GM23248 (cell line): ENCODE measurements around the gene NXT1. TPM values are rescaled to one million over a fixed set of nuclear protein-coding genes. Genes with fewer than 3 reads are reported as not detected.

Source experiments
- DNase-seq: peaks from one replicate; pipeline ENCODE4 v3.0.0-alpha.2; 2015
- H2AFZ ChIP-seq: fragments of 200-600 bp; sonication (generic); 2 replicates; pipeline ENCODE4 v1.6.1; 2016; ENCODE audit warnings: antibody characterized with exemption
- H3F3A ChIP-seq: fragments of 200-600 bp; sonication (generic); 2 replicates; pipeline ENCODE4 v1.6.1; 2016; ENCODE audit warnings: mild to moderate bottlenecking, antibody characterized with exemption, mixed run types; ENCODE audit not compliant: insufficient read depth
- H3K27ac ChIP-seq: fragments of 200-600 bp; sonication (generic); 2 replicates; pipeline ENCODE4 v1.5.1; 2016; ENCODE audit warnings: mild to moderate bottlenecking
- H3K27me3 ChIP-seq: fragments of 200-600 bp; sonication (generic); replicated peaks from 2 replicates; pipeline ENCODE4 v1.6.1; 2016; ENCODE audit warnings: mild to moderate bottlenecking; ENCODE audit not compliant: insufficient read depth
- H3K36me3 ChIP-seq: fragments of 200-600 bp; sonication (generic); 2 replicates; pipeline ENCODE4 v1.6.1; 2016; ENCODE audit warnings: low read depth, mild to moderate bottlenecking
- H3K4me1 ChIP-seq: fragments of 200-600 bp; sonication (generic); 2 replicates; pipeline ENCODE4 v1.6.1; 2016; ENCODE audit warnings: mild to moderate bottlenecking; ENCODE audit not compliant: insufficient read depth
- H3K4me2 ChIP-seq: fragments of 200-600 bp; sonication (generic); one replicate; pipeline ENCODE4 v1.6.1; 2016; ENCODE audit warnings: mild to moderate bottlenecking; ENCODE audit not compliant: unreplicated experiment
- H3K4me3 ChIP-seq: fragments of 200-600 bp; sonication (generic); 2 replicates; pipeline ENCODE4 v1.5.1; 2016; ENCODE audit warnings: mild to moderate bottlenecking
- H3K79me2 ChIP-seq: fragments of 200-600 bp; sonication (generic); 2 replicates; pipeline ENCODE4 v1.6.1; 2016; ENCODE audit warnings: mild to moderate bottlenecking; ENCODE audit not compliant: insufficient read depth
- H3K9ac ChIP-seq: fragments of 200-600 bp; sonication (generic); 2 replicates; pipeline ENCODE4 v1.6.1; 2016; ENCODE audit warnings: mild to moderate bottlenecking
- H3K9me2 ChIP-seq: fragments of 200-600 bp; sonication (generic); 2 replicates; pipeline ENCODE4 v1.6.1; 2016; ENCODE audit warnings: mixed run types, mild to moderate bottlenecking, moderate library complexity; ENCODE audit not compliant: insufficient read depth
- H3K9me3 ChIP-seq: fragments of 200-600 bp; sonication (generic); one replicate; pipeline ENCODE4 v1.6.1; 2017; ENCODE audit warnings: low read depth
- H4K20me1 ChIP-seq: fragments of 200-600 bp; sonication (generic); 2 replicates; pipeline ENCODE4 v1.6.0; 2016; ENCODE audit not compliant: insufficient read depth
- EZH2 ChIP-seq: fragments of 200-600 bp; sonication (generic); IDR thresholded peaks from 2 replicates; pipeline ENCODE4 v1.6.1; 2018; ENCODE audit warnings: antibody characterized with exemption, mild to moderate bottlenecking; ENCODE audit not compliant: insufficient read depth, poor library complexity, severe bottlenecking
- EZH2phosphoT487 ChIP-seq: fragments of 200-600 bp; sonication (generic); IDR thresholded peaks from 2 replicates; pipeline ENCODE4 v1.6.1; 2018; ENCODE audit warnings: antibody characterized with exemption, moderate library complexity, mild to moderate bottlenecking, low read depth; ENCODE audit not compliant: insufficient read depth
- WGBS, 2 experiments: methylation state at CpG; one replicate each; pipeline ENCODE4 v1.1.6; 2015 to 2017; ENCODE audit warnings: low lambda C conversion rate in 2 of 2, low coverage in 1 of 2; ENCODE audit errors: missing lambda C conversion rate in 2 of 2; 5-methylcytosine and 5-hydroxymethylcytosine counted together
- in situ Hi-C: fragments of 300-500 bp; cut with MboI; formaldehyde crosslinking; loops from 2 replicates; pipeline ENCODE4 v1.15.0; 2020
- polyA plus RNA-seq: library from polyadenylated mRNA; unstranded; fragments of >200 nt; fragmentation: Nextera tagmentation; extraction: Ambion mirVana; gene quantifications from 2 replicates; pipeline ENCODE4 v1.2.1, GENCODE V29; 2016
- total RNA-seq: library from RNA; depleted of rRNA; stranded (reverse); fragments of >200 nt; shearing (Covaris generic); gene quantifications from 2 replicates; pipeline ENCODE4 v1.2.3, GENCODE V29; 2014; rRNA removed

NXT1 gene
- total RNA-seq, result 31.5 and 31.7 TPM in 2 replicates
- 28.5 and 29.8 TPM in 2 replicates for polyA plus RNA-seq

- DNase-seq, result peak; percentile 99
- Histone ChIP-seq H3K27ac (peak within 1 kb of the TSS; percentile 94), H3K4me1 (peaks cover 15% of the 10 kb centered on the region), H3K27me3 (no peaks in the 10 kb centered on the region), H2AFZ (peak within 1 kb of the TSS; percentile 78), H3K9me2 (no peaks in the 10 kb centered on the region), H3K9ac (peak within 1 kb of the TSS; percentile 90), H3K36me3 (no peaks in the 10 kb centered on the region), H3K4me3 (peak within 1 kb of the TSS; percentile 87), H3K9me3 (no peaks in the 10 kb centered on the region), H3K4me2 (peak within 1 kb of the TSS; percentile 89), H3F3A (peaks cover 9% of the 10 kb centered on the region), H3K79me2 (peaks cover 46% of the 10 kb centered on the region), H4K20me1 (no peaks in the 10 kb centered on the region)
- in situ Hi-C loops, result no loop called here
- no peak for TF ChIP-seq EZH2phosphoT487
- no peak for TF ChIP-seq EZH2
- WGBS, 2 experiments, result 1% methylated on average over 62 to 65 of the region's 65 CpGs
Measured at GRCh38 chr20:23350196-23350903, at the start of gene NXT1. Gene NXT1, plus strand, starts transcription at chr20:23350791. Its CDS starts 3,251 bp downstream, at chr20:23354042.

- Histone ChIP-seq H3K36me3 (no peaks in the 10 kb centered on the region), H3K9me2 (no peaks in the 10 kb centered on the region), H3F3A (peaks cover 12% of the 10 kb centered on the region; the same call in 1 of the 2 replicates), H3K27me3 (0 out of 2 replicates have a peak, but pooled peaks cover 5% of the 10 kb centered on the region), H3K4me3 (no peak overlapping the region), H3K79me2 (no peaks in the 10 kb centered on the region), H3K4me1 (peaks cover 12% of the 10 kb centered on the region), H3K9ac (no peak overlapping the region), H4K20me1 (no peaks in the 10 kb centered on the region), H2AFZ (no peak overlapping the region), H3K4me2 (no peak overlapping the region), H3K27ac (no peak overlapping the region), H3K9me3 (no peaks in the 10 kb centered on the region)
- no peak for DNase-seq
- TF ChIP-seq EZH2 (no peak), EZH2phosphoT487 (no peak)
- 90 to 91% methylated on average over 12 of the region's 12 CpGs for WGBS, 2 experiments
- in situ Hi-C loops, result no loop called here
Measured at GRCh38 chr20:23301436-23302050, 49.0 kb upstream of the NXT1 start.

GRCh38 chr20:23302386-23302785 lies 48.2 kb upstream of the NXT1 start:
- Histone ChIP-seq H3K9ac (no peak overlapping the region), H3K9me3 (no peaks in the 10 kb centered on the region), H3K27me3 (0 out of 2 replicates have a peak, but pooled peaks cover 5% of the 10 kb centered on the region), H3K4me2 (no peak overlapping the region), H2AFZ (no peak overlapping the region), H4K20me1 (no peaks in the 10 kb centered on the region), H3K27ac (no peak overlapping the region), H3F3A (peaks cover 12% of the 10 kb centered on the region; the same call in 1 of the 2 replicates), H3K79me2 (no peaks in the 10 kb centered on the region), H3K9me2 (no peaks in the 10 kb centered on the region), H3K4me1 (peaks cover 4% of the 10 kb centered on the region), H3K4me3 (no peak overlapping the region), H3K36me3 (no peaks in the 10 kb centered on the region)
- TF ChIP-seq EZH2, result no peak
- TF ChIP-seq EZH2phosphoT487, result no peak
- in situ Hi-C loops, result no loop called here
- WGBS, 2 experiments, result 83 to 94% methylated on average over 5 to 6 of the region's 6 CpGs
- no peak for DNase-seq

GRCh38 chr20:23302801-23303200 lies 47.8 kb upstream of the NXT1 start:
- no peak overlapping the region for H3K27ac ChIP-seq
- no peak overlapping the region for H3K4me3 ChIP-seq
- no peaks in the 10 kb centered on the region for H3K9me3 ChIP-seq
- WGBS, 2 experiments, result 91 to 95% methylated on average over 9 of the region's 9 CpGs
- in situ Hi-C loops, result no loop called here
- no peaks in the 10 kb centered on the region for H3K36me3 ChIP-seq
- H3K27me3 ChIP-seq, result 0 out of 2 replicates have a peak, but pooled peaks cover 5% of the 10 kb centered on the region
- TF ChIP-seq EZH2phosphoT487 (no peak), EZH2 (no peak)
- peaks cover 12% of the 10 kb centered on the region; the same call in 1 of the 2 replicates for H3F3A ChIP-seq
- no peak overlapping the region for H3K4me2 ChIP-seq
- no peak overlapping the region for H3K9ac ChIP-seq
- H4K20me1 ChIP-seq, result no peaks in the 10 kb centered on the region
- H3K4me1 ChIP-seq, result no peaks in the 10 kb centered on the region
- DNase-seq, result no peak
- no peak overlapping the region for H2AFZ ChIP-seq
- H3K9me2 ChIP-seq, result no peaks in the 10 kb centered on the region
- no peaks in the 10 kb centered on the region for H3K79me2 ChIP-seq
